ENCODE results near the gene LACRT. TPM values are rescaled to one million over a fixed set of nuclear protein-coding genes. Genes with fewer than 3 reads are reported as not detected.

Gene LACRT
- total and polyA plus RNA-seq, 2 experiments from 2014 or later, result not detected

DNA sequence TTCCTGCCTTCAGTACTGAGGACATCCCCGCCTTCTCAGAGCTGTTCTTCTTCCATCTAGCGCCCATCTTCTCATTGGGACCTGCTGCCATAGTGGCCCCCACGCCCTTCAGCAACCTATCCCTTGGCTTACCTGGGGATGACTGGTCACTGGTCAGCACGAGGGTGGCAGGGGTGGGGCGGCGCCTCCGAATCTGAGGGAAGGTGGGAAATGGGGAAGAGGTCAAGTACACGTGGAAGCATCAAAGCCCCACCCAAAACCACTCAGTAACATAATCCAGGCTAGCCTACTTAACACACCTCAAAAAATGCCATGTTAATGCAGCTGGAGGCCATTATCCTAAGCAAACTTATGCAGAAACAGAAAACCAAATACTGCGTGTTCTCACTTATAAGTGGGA, 50.6 kb downstream of the LACRT start:
- Histone ChIP-seq H3K79me2 (no peaks in the 10 kb centered on the region), H3K9me2 (replicated peaks; ENCODE audit: insufficient read depth) (no peaks in the 10 kb centered on the region), H4K20me1 (ENCODE audit: insufficient read depth, poor library complexity, severe bottlenecking) (no peaks in the 10 kb centered on the region), H3K36me3 (replicated peaks; ENCODE audit: insufficient read depth, low read depth) (no peaks in the 10 kb centered on the region), H3K27ac (no peak overlapping the region), H2AFZ (no peak overlapping the region), H3K27me3 (peaks cover 14% of the 10 kb centered on the region), H3K4me2 (no peak overlapping the region), H3K4me1 (ENCODE audit: insufficient read depth) (no peaks in the 10 kb centered on the region), H3K4me3 (no peak overlapping the region), H3K9me3 (ENCODE audit: low read depth) (no peaks in the 10 kb centered on the region)
- no peak for DNase-seq (ENCODE audit: low spot score)
- WGBS (ENCODE audit: low lambda C conversion rate, missing lambda C conversion rate), result 77% methylated on average over 9 of the region's 9 CpGs
- no peak for TF ChIP-seq EZH2 (IDR thresholded peaks at IDR 0.05; ENCODE audit: borderline replicate concordance)
- TF ChIP-seq EZH2phosphoT487 (IDR thresholded peaks at IDR 0.05; ENCODE audit: low read depth, severe bottlenecking, unreplicated experiment), result no peak
- no peak for TF ChIP-seq CTCF (IDR thresholded peaks at IDR 0.05; ENCODE audit: poor library complexity)

DNA sequence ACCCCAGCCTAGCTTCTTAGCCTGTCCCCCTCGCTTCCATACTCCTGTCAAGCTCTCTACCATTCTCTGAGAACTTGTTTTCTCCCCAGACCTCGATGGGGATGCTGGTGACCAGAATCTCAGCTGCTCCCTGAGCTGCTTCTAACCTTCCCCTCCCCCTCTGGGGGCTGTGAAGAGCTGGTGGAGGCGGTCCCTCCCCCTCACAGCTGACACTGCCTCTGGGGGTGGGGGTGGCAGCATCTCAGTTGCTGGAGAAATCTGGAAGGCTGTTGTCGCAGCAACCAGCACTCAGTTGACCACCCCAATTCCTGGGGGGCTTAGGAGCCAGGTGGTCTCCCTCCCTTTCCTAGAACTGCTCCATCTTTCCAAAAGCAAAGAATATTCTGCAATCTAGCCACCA, 51.0 kb downstream of the LACRT start:
- Histone ChIP-seq H3K9me2 (replicated peaks; ENCODE audit: insufficient read depth) (no peaks in the 10 kb centered on the region), H3K4me3 (no peak overlapping the region), H3K36me3 (replicated peaks; ENCODE audit: insufficient read depth, low read depth) (no peaks in the 10 kb centered on the region), H3K27me3 (peaks cover 9% of the 10 kb centered on the region), H3K79me2 (no peaks in the 10 kb centered on the region), H4K20me1 (ENCODE audit: insufficient read depth, poor library complexity, severe bottlenecking) (no peaks in the 10 kb centered on the region), H2AFZ (no peak overlapping the region), H3K9me3 (ENCODE audit: low read depth) (no peaks in the 10 kb centered on the region), H3K4me2 (no peak overlapping the region), H3K27ac (no peak overlapping the region), H3K4me1 (ENCODE audit: insufficient read depth) (no peaks in the 10 kb centered on the region)
- WGBS (ENCODE audit: low lambda C conversion rate, missing lambda C conversion rate), result 68% methylated on average over 4 of the region's 4 CpGs
- TF ChIP-seq EZH2 (IDR thresholded peaks at IDR 0.05; ENCODE audit: borderline replicate concordance), result no peak
- no peak for TF ChIP-seq EZH2phosphoT487 (IDR thresholded peaks at IDR 0.05; ENCODE audit: low read depth, severe bottlenecking, unreplicated experiment)
- no peak for TF ChIP-seq CTCF (IDR thresholded peaks at IDR 0.05; ENCODE audit: poor library complexity)
- no peak for DNase-seq (ENCODE audit: low spot score)

GRCh38 chr12:54581412-54581811, 53.3 kb downstream of the LACRT start:
- H3K4me2 ChIP-seq, result no peak overlapping the region
- 86% methylated on average over 6 of the region's 6 CpGs for WGBS (ENCODE audit: low lambda C conversion rate, missing lambda C conversion rate)
- DNase-seq (ENCODE audit: low spot score), result no peak
- no peaks in the 10 kb centered on the region for H3K36me3 ChIP-seq (replicated peaks; ENCODE audit: insufficient read depth, low read depth)
- no peak overlapping the region for H3K27ac ChIP-seq
- H2AFZ ChIP-seq, result no peak overlapping the region
- no peaks in the 10 kb centered on the region for H3K9me3 ChIP-seq (ENCODE audit: low read depth)
- TF ChIP-seq CTCF (IDR thresholded peaks at IDR 0.05; ENCODE audit: poor library complexity), result no peak
- TF ChIP-seq EZH2 (IDR thresholded peaks at IDR 0.05; ENCODE audit: borderline replicate concordance), result no peak
- H3K4me1 ChIP-seq (ENCODE audit: insufficient read depth), result no peaks in the 10 kb centered on the region
- H3K4me3 ChIP-seq, result no peak overlapping the region
- no peaks in the 10 kb centered on the region for H3K79me2 ChIP-seq
- H4K20me1 ChIP-seq (ENCODE audit: insufficient read depth, poor library complexity, severe bottlenecking), result no peaks in the 10 kb centered on the region
- H3K27me3 ChIP-seq, result peaks cover 10% of the 10 kb centered on the region
- H3K9me2 ChIP-seq (replicated peaks; ENCODE audit: insufficient read depth), result no peaks in the 10 kb centered on the region

Other genes with a start within 250 kb of the LACRT start
- 31.3 and 45.7 TPM in 2 replicates for gene ITGA5, start 215.6 kb downstream of the LACRT start, total RNA-seq
- gene ITGA5, start 215.6 kb downstream of the LACRT start, polyA plus RNA-seq, result 53.6 and 57.2 TPM in 2 replicates
- gene GTSF1, start 161.3 kb downstream of the LACRT start, total RNA-seq, result not detected in 2 replicates
- not detected in 2 replicates for gene GTSF1, start 161.3 kb downstream of the LACRT start, polyA plus RNA-seq
- 0.60 and 1.6 TPM in 2 replicates for gene NCKAP1L, start 137.1 kb downstream of the LACRT start, total RNA-seq
- 2.5 TPM in 1 of 2 replicates, not detected in the other for gene NCKAP1L, start 137.1 kb downstream of the LACRT start, polyA plus RNA-seq
- 0.10 and 0.60 TPM in 2 replicates for gene PDE1B, start 85.3 kb downstream of the LACRT start, total RNA-seq
- 0.58 TPM in 1 of 2 replicates, not detected in the other for gene PDE1B, start 85.3 kb downstream of the LACRT start, polyA plus RNA-seq
- 14.0 and 19.9 TPM in 2 replicates for gene PPP1R1A, start 46.2 kb downstream of the LACRT start, total RNA-seq
- 26.2 and 43.2 TPM in 2 replicates for gene PPP1R1A, start 46.2 kb downstream of the LACRT start, polyA plus RNA-seq
- not detected in 2 replicates for gene DCD, start 13.5 kb upstream of the LACRT start, total RNA-seq
- not detected in 2 replicates for gene DCD, start 13.5 kb upstream of the LACRT start, polyA plus RNA-seq
- gene MUCL1, start 219.6 kb upstream of the LACRT start, total RNA-seq, result not detected in 2 replicates
- gene MUCL1, start 219.6 kb upstream of the LACRT start, polyA plus RNA-seq, result not detected in 2 replicates